RWPE2 (cell line): Measurements from ENCODE around the gene TTC34.
A peak's percentile ranks its signal among the peaks of the same experiment; 100 is the strongest.

Experiments used
- ATAC-seq: fragments of 200-7000 bp; cut with Tn5 transposase; 3 replicates; pipeline ENCODE4 v1.9.1; 2021; ENCODE audit warnings: low read depth
- DNase-seq: peaks from one replicate; pipeline ENCODE4 v3.0.0-alpha.2; 2020; ENCODE audit warnings: low spot score
- H3K27ac ChIP-seq: fragments of 450-650 bp; 2 replicates; pipeline ENCODE4 v1.5.1; 2017; ENCODE audit warnings: mild to moderate bottlenecking; ENCODE audit not compliant: poor library complexity, severe bottlenecking
- H3K27me3 ChIP-seq: fragments of 250-450 bp; sonication (Bioruptor Pico); 2 replicates; pipeline ENCODE4 v1.5.1; 2021; ENCODE audit warnings: mild to moderate bottlenecking, moderate library complexity; ENCODE audit not compliant: insufficient read depth, poor library complexity, severe bottlenecking
- H3K36me3 ChIP-seq: fragments of 250-450 bp; sonication (Bioruptor Pico); 2 replicates; pipeline ENCODE4 v1.5.1; 2020; ENCODE audit warnings: low read depth, mild to moderate bottlenecking, moderate library complexity
- H3K4me1 ChIP-seq: fragments of 250-450 bp; sonication (Bioruptor Pico); 2 replicates; pipeline ENCODE4 v1.5.1; 2021; ENCODE audit warnings: mild to moderate bottlenecking, moderate library complexity; ENCODE audit not compliant: insufficient read depth, poor library complexity, severe bottlenecking
- H3K4me3 ChIP-seq: fragments of 250-450 bp; sonication (Bioruptor Pico); 2 replicates; pipeline ENCODE4 v1.5.1; 2021; ENCODE audit warnings: mild to moderate bottlenecking, moderate library complexity; ENCODE audit not compliant: severe bottlenecking
- H3K9me3 ChIP-seq: fragments of 250-450 bp; sonication (Bioruptor Pico); 2 replicates; pipeline ENCODE4 v1.5.1; 2021; ENCODE audit warnings: mild to moderate bottlenecking, moderate library complexity; ENCODE audit not compliant: severe bottlenecking
- TF ChIP-seq, protein P1 (sequence below): fragments of 450-650 bp; IDR thresholded peaks from one replicate; pipeline ENCODE4 v1.5.1; 2017; ENCODE audit warnings: mild to moderate bottlenecking, moderate library complexity; ENCODE audit not compliant: poor library complexity, severe bottlenecking

TTC34 gene

DNA sequence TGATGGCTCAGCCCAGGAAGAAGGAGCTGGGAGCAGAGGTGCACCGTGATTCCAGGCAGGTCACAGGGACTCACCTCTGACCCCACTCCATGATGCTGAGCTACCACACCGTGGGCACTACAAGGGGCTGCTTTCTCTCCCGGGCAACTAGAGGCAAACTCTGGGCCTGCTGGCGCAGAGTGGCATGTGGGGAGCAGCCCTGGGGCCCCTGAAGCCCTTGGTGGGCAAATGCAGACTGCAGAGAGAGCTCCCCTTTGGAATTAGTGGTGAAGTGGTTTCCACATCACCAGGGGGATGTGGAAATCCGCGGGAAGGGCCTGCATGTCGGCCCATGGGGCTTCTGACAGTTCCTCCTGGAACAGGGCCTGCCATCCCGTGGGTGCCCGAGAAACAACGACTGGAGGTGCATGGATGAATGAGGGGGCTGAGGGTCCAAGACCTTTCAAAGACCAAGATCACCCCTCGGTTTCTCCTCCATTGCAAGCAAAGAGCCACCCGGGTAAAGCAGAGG is 156.8 kb downstream of the TTC34 start:
- no peak overlapping the region for H3K27ac ChIP-seq
- H3K4me1 ChIP-seq = no peaks in the 10 kb centered on the region
- no peak for ATAC-seq
- no peak overlapping the region for H3K4me3 ChIP-seq
- DNase-seq = no peak
- H3K27me3 ChIP-seq = no peaks in the 10 kb centered on the region
- TF ChIP-seq, protein P1, sequence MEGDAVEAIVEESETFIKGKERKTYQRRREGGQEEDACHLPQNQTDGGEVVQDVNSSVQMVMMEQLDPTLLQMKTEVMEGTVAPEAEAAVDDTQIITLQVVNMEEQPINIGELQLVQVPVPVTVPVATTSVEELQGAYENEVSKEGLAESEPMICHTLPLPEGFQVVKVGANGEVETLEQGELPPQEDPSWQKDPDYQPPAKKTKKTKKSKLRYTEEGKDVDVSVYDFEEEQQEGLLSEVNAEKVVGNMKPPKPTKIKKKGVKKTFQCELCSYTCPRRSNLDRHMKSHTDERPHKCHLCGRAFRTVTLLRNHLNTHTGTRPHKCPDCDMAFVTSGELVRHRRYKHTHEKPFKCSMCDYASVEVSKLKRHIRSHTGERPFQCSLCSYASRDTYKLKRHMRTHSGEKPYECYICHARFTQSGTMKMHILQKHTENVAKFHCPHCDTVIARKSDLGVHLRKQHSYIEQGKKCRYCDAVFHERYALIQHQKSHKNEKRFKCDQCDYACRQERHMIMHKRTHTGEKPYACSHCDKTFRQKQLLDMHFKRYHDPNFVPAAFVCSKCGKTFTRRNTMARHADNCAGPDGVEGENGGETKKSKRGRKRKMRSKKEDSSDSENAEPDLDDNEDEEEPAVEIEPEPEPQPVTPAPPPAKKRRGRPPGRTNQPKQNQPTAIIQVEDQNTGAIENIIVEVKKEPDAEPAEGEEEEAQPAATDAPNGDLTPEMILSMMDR = no peak
- no peaks in the 10 kb centered on the region for H3K36me3 ChIP-seq
- peaks cover 15% of the 10 kb centered on the region for H3K9me3 ChIP-seq

DNA sequence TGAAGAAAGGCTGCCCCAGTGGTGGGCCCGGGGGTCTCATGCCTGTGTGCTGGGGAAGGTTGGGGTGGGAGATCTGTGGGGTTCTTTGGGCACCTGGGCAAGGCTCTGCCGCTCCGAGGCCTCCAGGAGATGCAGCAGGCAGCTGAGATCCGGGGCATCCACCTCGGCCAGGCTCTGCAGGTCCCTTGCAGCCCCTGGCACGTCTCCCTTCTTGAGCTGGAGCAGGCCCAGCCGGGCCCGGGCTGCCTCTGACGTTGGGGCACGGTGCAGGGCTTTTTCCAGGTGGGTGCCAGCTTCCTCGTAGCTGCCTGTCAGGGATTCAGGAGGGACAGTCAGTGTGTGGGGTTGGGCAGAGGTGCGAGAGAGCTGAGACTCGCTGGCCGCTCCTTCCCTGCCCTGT is 157.3 kb downstream of the TTC34 start:
- no peaks in the 10 kb centered on the region for H3K36me3 ChIP-seq
- no peaks in the 10 kb centered on the region for H3K4me1 ChIP-seq
- H3K27ac ChIP-seq = no peak overlapping the region
- no peak for ATAC-seq
- H3K4me3 ChIP-seq = no peak overlapping the region
- H3K27me3 ChIP-seq = no peaks in the 10 kb centered on the region
- peak; percentile 59 for DNase-seq
- TF ChIP-seq, protein P1 = no peak
- H3K9me3 ChIP-seq = peaks cover 15% of the 10 kb centered on the region

DNA sequence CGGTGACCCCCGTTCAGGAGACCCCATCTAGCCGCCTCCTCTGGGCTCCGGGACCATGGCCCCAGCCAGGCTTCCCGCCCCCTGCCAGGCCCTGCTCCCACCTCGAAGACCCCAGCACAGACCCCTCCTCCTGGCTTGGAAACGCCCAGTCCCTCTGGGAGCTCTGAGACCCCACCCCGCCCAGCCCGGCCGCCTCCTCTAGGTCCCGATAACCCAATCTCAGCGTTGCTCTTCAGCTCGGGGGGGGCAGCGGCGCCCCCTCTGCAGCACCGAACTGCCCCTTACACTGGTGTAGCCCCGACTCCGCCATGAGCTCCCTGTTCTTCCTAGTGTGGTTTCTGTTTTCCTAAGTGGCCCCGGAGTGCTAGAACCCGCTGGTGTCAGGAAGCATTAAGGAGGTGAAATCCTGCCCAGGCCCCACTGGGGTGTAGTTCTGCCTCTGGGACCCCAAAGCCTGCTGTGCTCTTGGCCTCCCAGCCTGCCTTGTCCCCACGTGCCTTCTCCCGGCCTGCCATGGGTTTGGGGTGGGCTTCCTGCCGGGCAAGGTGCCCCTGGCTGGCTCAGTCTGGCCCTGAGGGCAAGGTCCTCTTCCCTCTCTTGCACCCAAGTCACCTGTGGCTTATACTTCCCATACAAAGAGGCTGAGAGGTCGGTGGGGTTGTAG is 157.9 kb downstream of the TTC34 start:
- peaks cover 15% of the 10 kb centered on the region for H3K9me3 ChIP-seq
- ATAC-seq (no peak), DNase-seq (no peak)
- H3K27me3 ChIP-seq = no peaks in the 10 kb centered on the region
- TF ChIP-seq, protein P1 = peak; percentile 0
- H3K4me3 ChIP-seq = peak overlapping the region; percentile 68
- H3K4me1 ChIP-seq = no peaks in the 10 kb centered on the region
- no peaks in the 10 kb centered on the region for H3K36me3 ChIP-seq
- no peak overlapping the region for H3K27ac ChIP-seq

DNA sequence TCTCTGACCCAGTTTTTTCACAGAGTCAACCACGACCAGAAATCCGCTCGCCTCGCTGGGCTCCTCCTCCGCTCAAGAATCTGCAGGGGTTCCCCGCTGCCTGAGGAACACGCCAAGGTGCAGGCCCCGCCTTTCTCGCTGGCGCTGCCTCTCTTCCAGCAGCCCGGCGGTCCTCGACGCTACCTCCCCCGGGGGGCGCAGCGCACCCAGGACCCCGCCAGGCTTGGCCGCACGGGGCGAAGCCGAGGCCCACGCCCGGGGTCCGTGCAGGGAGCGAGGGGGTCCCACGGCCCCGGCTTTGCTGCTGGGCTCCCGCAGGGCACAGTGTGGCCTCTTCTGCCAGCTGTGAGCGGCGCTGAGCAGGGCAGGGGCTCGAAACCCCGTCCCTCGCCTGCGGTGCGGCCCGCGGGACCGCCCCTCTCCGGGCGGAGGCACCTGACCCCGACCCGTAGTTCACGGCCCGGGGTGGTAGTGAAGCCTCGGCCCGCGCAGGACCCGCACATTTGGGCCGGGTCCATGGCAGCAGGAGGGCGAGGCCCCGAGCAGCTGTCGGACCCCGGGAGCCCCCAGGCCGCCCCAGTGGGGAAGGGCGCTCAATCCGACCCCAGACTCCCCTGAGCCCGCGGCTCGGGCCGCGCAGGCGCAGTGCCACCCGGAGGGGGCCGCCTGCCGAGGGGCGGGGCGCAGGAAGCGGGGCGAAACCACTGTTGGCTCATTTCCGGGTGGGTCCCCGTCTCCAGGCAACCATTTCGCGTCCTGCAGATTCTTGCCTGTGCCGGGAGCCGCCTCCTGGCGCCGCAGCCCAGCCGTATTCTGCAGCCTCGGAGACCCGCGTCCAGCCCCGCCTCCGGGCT is 158.7 kb downstream of the TTC34 start:
- H3K36me3 ChIP-seq = no peaks in the 10 kb centered on the region
- peak overlapping the region; percentile 68 for H3K4me3 ChIP-seq
- H3K9me3 ChIP-seq = peaks cover 11% of the 10 kb centered on the region
- no peaks in the 10 kb centered on the region for H3K27me3 ChIP-seq
- H3K27ac ChIP-seq = peak overlapping the region; percentile 34
- ATAC-seq (peak; percentile 77), DNase-seq (peak; percentile 90)
- TF ChIP-seq, protein P1 = peak; percentile 6
- no peaks in the 10 kb centered on the region for H3K4me1 ChIP-seq
